ENCODE results near the gene AATF. TPM values are rescaled to one million over a fixed set of nuclear protein-coding genes. Genes with fewer than 3 reads are reported as not detected.

The AATF gene
- total RNA-seq, 1 donor from 2014 or later = 70.2 TPM

- no peak overlapping the region for H3K4me3 ChIP-seq (ENCODE audit: low read depth, low read length)
- TF ChIP-seq CTCF (conservative IDR thresholded peaks at IDR 0.05; ENCODE audit: low read depth, low read length) = no peak
- no peak for DNase-seq (ENCODE audit: low read depth)
Measured at GRCh38 chr17:37062021-37062420, 113.3 kb downstream of the AATF start.

- H3K4me3 ChIP-seq (ENCODE audit: low read depth, low read length) = no peak overlapping the region
- TF ChIP-seq CTCF (conservative IDR thresholded peaks at IDR 0.05; ENCODE audit: low read depth, low read length) = no peak
- DNase-seq (ENCODE audit: low read depth) = no peak
Measured at GRCh38 chr17:37064206-37064605, 115.5 kb downstream of the AATF start.

- TF ChIP-seq CTCF (conservative IDR thresholded peaks at IDR 0.05; ENCODE audit: low read depth, low read length) = no peak
- no peak for DNase-seq (ENCODE audit: low read depth)
- no peak overlapping the region for H3K4me3 ChIP-seq (ENCODE audit: low read depth, low read length)
Measured at GRCh38 chr17:37064956-37065355, 116.2 kb downstream of the AATF start.

- no peak for TF ChIP-seq CTCF (conservative IDR thresholded peaks at IDR 0.05; ENCODE audit: low read depth, low read length)
- no peak overlapping the region for H3K4me3 ChIP-seq (ENCODE audit: low read depth, low read length)
- DNase-seq (ENCODE audit: low read depth) = no peak
Measured at GRCh38 chr17:37065486-37066321, 117.0 kb downstream of the AATF start.

DNA sequence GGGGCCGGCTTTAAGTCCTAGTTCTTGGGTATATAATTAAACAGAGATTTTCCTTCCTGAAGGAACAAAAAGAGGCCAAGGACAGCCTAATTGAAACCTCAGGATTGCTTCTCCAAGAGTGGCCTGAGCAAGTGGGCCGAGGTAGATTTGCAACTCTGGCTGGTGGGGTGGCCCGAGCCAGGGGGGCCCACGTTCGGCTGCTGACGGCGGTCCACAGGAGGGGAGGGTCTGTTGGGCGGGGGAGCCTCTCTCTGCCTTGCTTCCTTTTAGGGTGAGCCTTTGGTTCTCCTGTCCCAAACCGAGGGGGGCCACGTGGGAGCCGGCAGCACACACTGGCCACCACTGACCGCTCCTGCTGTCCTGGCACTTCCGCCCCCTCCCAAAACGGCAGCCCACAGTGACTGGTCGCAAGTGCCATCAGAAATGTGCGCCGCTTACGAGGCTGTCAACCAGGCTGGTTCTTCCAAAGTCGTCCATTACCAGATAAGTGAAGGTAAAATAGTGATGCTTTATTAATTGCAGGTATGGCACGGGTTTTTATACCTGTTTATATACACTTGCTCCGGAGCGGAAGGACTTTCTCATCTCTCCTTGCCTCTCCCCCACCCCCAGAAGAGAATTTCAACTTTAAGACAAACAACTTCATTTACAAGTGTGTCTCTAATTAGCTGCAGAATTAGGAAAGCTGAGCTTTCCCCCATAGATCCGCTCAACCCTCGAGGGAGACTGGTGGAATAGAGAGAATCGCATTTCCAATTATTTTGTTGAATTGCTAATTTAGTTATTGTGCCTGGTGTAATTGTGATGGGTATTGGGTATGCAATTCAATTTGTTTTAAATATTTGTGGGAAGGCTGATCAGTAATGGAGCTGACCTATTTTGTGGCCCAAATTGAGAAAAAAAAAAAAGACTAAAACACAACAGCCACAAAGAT, 117.8 kb downstream of the AATF start:
- TF ChIP-seq CTCF (conservative IDR thresholded peaks at IDR 0.05; ENCODE audit: low read depth, low read length) = no peak
- H3K4me3 ChIP-seq (ENCODE audit: low read depth, low read length) = no peak overlapping the region
- DNase-seq (ENCODE audit: low read depth) = no peak

GRCh38 chr17:37067555-37068111, 118.9 kb downstream of the AATF start:
- H3K4me3 ChIP-seq (ENCODE audit: low read depth, low read length) = peak overlapping the region; percentile 23
- peak; percentile 48 for DNase-seq (ENCODE audit: low read depth)
- no peak for TF ChIP-seq CTCF (conservative IDR thresholded peaks at IDR 0.05; ENCODE audit: low read depth, low read length)

Data from epithelial cell of proximal tubule (primary cell).